HepG2 (cell line): ENCODE measurements around the gene KATNB1. TPM values are rescaled to one million over a fixed set of nuclear protein-coding genes. Genes with fewer than 3 reads are reported as not detected.

Source experiments
- FOSL1 ChIP-seq: sonication (generic); formaldehyde crosslinking; IDR thresholded peaks from 2 replicates; pipeline ENCODE4 v1.9.0; 2021; ENCODE audit warnings: missing genetic modification reagents, borderline replicate concordance
- HOXA3 ChIP-seq: sonication (generic); formaldehyde crosslinking; IDR thresholded peaks from 2 replicates; pipeline ENCODE4 v1.5.0; 2020; ENCODE audit warnings: missing genetic modification reagents
- HOXA7 ChIP-seq: sonication (generic); formaldehyde crosslinking; IDR thresholded peaks from 2 replicates; pipeline ENCODE4 v1.8.1; 2022; ENCODE audit warnings: mild to moderate bottlenecking, missing genetic modification reagents, moderate library complexity
- PCBP1 ChIP-seq: fragments of 200-400 bp; formaldehyde crosslinking; IDR thresholded peaks from 2 replicates; pipeline ENCODE4 v1.6.1; 2017; ENCODE audit warnings: mild to moderate bottlenecking, low read depth, low read length, borderline replicate concordance
- PHF21A ChIP-seq: sonication (generic); formaldehyde crosslinking; IDR thresholded peaks from 2 replicates; pipeline ENCODE4 v1.5.0; 2020; ENCODE audit warnings: mild to moderate bottlenecking, missing genetic modification reagents
- RFX1 ChIP-seq: fragments of 450-650 bp; IDR thresholded peaks from 2 replicates; pipeline ENCODE4 v1.6.1; 2017
- RFX3 ChIP-seq: IDR thresholded peaks from 2 replicates; pipeline ENCODE4 v1.6.1; 2016; ENCODE audit warnings: missing biosample characterization, missing genetic modification reagents
- ZMYM4 ChIP-seq: sonication (generic); formaldehyde crosslinking; IDR thresholded peaks from 2 replicates; pipeline ENCODE4 v1.8.1; 2023; ENCODE audit warnings: mild to moderate bottlenecking, missing genetic modification reagents
- ZNF24 ChIP-seq: fragments of 450-650 bp; IDR thresholded peaks from 2 replicates; pipeline ENCODE4 v1.6.1; 2017; ENCODE audit warnings: antibody characterized with exemption, mild to moderate bottlenecking
- ZNF766 ChIP-seq: sonication (generic); formaldehyde crosslinking; IDR thresholded peaks from 2 replicates; pipeline ENCODE4 v1.5.0; 2020; ENCODE audit warnings: missing genetic modification reagents, borderline replicate concordance
- polyA plus RNA-seq, 8 experiments: library from polyadenylated mRNA; depleted of rRNA in 3 of 8; stranded (reverse) in 7 of 8; unstranded in 1 of 8; fragments of >200 nt; fragmentation: Illumina TruSeq in 4 of 8; extraction: Trizol in 4 of 8; gene quantifications; 2 replicates each; pipeline versions ENCODE4 v1.2.1 to v1.2.3, GENCODE V29; 2011 to 2016; ENCODE audit warnings: low read depth in 4 of 8, missing spikeins in 1 of 8, mixed read lengths in 1 of 8; ENCODE audit not compliant: insufficient read depth in 1 of 8
- total RNA-seq, 5 experiments: library from RNA; depleted of rRNA; stranded (reverse); fragments of >200 nt; fragmentation: Illumina TruSeq; extraction: Trizol; gene quantifications; 2 replicates each; pipeline ENCODE4 v1.2.3, GENCODE V29; 2016; ENCODE audit warnings: low read depth in 1 of 5
- TF ChIP-seq, protein P1 (sequence below): sonication (generic); formaldehyde crosslinking; IDR thresholded peaks from 2 replicates; pipeline ENCODE4 v1.8.0; 2022; ENCODE audit warnings: mild to moderate bottlenecking, missing genetic modification reagents; ENCODE audit not compliant: insufficient replicate concordance
- TF ChIP-seq, protein P2 (sequence below): sonication (generic); formaldehyde crosslinking; conservative IDR thresholded peaks from 2 replicates; pipeline ENCODE4 v1.5.0; 2020; ENCODE audit warnings: missing genetic modification reagents
- TF ChIP-seq, protein P3 (sequence below): sonication (generic); formaldehyde crosslinking; IDR thresholded peaks from 2 replicates; pipeline ENCODE4 v1.5.0; 2020; ENCODE audit warnings: missing genetic modification reagents
- TF ChIP-seq, protein P4 (sequence below): sonication (generic); formaldehyde crosslinking; IDR thresholded peaks from 2 replicates; pipeline ENCODE4 v1.5.1; 2020; ENCODE audit warnings: missing genetic modification reagents, mild to moderate bottlenecking, borderline replicate concordance
- TF ChIP-seq, protein P5 (sequence below): sonication (generic); formaldehyde crosslinking; IDR thresholded peaks from 2 replicates; pipeline ENCODE4 v1.5.0; 2020; ENCODE audit warnings: missing genetic modification reagents
- TF ChIP-seq, protein P6 (sequence below), 2 experiments: sonication (generic) in 1 of 2; formaldehyde crosslinking in 1 of 2; IDR thresholded peaks; 2 replicates each; pipeline versions ENCODE4 v1.4.0 to v1.6.1; 2016 to 2020; ENCODE audit warnings: borderline replicate concordance in 1 of 2, low read depth in 1 of 2, mild to moderate bottlenecking in 1 of 2, missing genetic modification reagents in 1 of 2

Gene KATNB1
- total and polyA plus RNA-seq, 2 of the 13 experiments (the other 11 are each of a cell fraction or from before 2014, with no cell fraction given) = 31.5 to 43.5 TPM

DNA sequence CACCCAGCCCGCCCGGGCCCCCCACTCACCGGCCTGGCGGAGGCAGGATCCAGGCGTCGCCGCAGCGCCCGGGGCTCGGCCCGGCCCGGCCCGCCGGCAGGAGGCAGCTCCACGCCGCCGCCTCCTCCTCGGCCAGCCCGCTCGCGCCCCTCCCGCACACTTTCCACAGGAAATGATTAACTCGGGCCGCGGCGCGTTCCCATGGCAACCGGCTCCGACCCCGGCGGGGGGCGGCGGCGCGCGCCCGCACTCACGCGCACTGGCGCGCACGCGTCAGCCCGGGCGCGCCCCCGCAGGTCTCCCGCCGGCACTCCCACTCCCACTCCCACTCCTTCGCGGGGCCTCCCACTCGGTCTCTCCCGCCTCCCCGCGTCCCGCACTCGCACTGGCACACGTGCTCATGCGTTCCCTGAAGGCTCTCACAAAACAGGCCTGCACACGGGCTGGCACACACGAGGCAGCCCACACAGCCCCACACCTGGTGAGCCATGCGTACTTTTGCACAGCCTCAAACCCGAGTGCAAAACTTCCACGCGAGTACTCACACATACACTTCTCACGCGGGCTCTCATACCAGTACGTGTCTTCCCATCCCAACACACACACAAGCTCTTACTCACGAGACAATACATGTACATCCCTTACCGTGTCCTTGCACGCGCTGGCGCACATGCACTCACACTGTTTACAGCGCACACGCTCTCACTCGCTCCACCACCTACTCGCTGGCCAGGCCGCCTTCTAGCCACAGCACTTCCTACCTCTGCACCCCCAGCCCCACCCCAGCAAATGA, 67.0 kb downstream of the KATNB1 start, which contains the start of gene KIFC3 (continued):
- TF ChIP-seq HOXA7 (CRISPR knock-in tag) (peak; percentile 94; the same call in 1 of the 2 replicates), FOSL1 (no peak), RFX1 (peak; percentile 97), RFX3 (CRISPR knock-in tag) (peak; percentile 83), ZNF24 (no peak), PHF21A (CRISPR knock-in tag) (no peak; the same call in 1 of the 2 replicates), ZNF766 (CRISPR knock-in tag) (0 out of 2 replicates have a peak, but pooled peaks have one; percentile 23), PCBP1 (no peak), HOXA3 (CRISPR knock-in tag) (no peak), ZMYM4 (CRISPR knock-in tag) (peak; percentile 80)
- TF ChIP-seq, protein P1, sequence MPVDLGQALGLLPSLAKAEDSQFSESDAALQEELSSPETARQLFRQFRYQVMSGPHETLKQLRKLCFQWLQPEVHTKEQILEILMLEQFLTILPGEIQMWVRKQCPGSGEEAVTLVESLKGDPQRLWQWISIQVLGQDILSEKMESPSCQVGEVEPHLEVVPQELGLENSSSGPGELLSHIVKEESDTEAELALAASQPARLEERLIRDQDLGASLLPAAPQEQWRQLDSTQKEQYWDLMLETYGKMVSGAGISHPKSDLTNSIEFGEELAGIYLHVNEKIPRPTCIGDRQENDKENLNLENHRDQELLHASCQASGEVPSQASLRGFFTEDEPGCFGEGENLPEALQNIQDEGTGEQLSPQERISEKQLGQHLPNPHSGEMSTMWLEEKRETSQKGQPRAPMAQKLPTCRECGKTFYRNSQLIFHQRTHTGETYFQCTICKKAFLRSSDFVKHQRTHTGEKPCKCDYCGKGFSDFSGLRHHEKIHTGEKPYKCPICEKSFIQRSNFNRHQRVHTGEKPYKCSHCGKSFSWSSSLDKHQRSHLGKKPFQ (CRISPR knock-in tag) = peak; percentile 76
- TF ChIP-seq, protein P2, sequence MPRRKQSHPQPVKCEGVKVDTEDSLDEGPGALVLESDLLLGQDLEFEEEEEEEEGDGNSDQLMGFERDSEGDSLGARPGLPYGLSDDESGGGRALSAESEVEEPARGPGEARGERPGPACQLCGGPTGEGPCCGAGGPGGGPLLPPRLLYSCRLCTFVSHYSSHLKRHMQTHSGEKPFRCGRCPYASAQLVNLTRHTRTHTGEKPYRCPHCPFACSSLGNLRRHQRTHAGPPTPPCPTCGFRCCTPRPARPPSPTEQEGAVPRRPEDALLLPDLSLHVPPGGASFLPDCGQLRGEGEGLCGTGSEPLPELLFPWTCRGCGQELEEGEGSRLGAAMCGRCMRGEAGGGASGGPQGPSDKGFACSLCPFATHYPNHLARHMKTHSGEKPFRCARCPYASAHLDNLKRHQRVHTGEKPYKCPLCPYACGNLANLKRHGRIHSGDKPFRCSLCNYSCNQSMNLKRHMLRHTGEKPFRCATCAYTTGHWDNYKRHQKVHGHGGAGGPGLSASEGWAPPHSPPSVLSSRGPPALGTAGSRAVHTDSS = no peak
- TF ChIP-seq, protein P3, sequence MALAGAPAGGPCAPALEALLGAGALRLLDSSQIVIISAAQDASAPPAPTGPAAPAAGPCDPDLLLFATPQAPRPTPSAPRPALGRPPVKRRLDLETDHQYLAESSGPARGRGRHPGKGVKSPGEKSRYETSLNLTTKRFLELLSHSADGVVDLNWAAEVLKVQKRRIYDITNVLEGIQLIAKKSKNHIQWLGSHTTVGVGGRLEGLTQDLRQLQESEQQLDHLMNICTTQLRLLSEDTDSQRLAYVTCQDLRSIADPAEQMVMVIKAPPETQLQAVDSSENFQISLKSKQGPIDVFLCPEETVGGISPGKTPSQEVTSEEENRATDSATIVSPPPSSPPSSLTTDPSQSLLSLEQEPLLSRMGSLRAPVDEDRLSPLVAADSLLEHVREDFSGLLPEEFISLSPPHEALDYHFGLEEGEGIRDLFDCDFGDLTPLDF (CRISPR knock-in tag) = no peak; the same call in 1 of the 2 replicates
- TF ChIP-seq, protein P4, sequence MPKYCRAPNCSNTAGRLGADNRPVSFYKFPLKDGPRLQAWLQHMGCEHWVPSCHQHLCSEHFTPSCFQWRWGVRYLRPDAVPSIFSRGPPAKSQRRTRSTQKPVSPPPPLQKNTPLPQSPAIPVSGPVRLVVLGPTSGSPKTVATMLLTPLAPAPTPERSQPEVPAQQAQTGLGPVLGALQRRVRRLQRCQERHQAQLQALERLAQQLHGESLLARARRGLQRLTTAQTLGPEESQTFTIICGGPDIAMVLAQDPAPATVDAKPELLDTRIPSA (CRISPR knock-in tag) = no peak
- TF ChIP-seq, protein P5, sequence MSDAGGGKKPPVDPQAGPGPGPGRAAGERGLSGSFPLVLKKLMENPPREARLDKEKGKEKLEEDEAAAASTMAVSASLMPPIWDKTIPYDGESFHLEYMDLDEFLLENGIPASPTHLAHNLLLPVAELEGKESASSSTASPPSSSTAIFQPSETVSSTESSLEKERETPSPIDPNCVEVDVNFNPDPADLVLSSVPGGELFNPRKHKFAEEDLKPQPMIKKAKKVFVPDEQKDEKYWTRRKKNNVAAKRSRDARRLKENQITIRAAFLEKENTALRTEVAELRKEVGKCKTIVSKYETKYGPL (CRISPR knock-in tag) = 0 out of 2 replicates have a peak, but pooled peaks have one; percentile 16
- TF ChIP-seq, protein P6, sequence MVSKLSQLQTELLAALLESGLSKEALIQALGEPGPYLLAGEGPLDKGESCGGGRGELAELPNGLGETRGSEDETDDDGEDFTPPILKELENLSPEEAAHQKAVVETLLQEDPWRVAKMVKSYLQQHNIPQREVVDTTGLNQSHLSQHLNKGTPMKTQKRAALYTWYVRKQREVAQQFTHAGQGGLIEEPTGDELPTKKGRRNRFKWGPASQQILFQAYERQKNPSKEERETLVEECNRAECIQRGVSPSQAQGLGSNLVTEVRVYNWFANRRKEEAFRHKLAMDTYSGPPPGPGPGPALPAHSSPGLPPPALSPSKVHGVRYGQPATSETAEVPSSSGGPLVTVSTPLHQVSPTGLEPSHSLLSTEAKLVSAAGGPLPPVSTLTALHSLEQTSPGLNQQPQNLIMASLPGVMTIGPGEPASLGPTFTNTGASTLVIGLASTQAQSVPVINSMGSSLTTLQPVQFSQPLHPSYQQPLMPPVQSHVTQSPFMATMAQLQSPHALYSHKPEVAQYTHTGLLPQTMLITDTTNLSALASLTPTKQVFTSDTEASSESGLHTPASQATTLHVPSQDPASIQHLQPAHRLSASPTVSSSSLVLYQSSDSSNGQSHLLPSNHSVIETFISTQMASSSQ (IDR thresholded peaks at IDR 0.05; ENCODE audit: low read depth) = peak; percentile 73; the same call in 1 of the 2 replicates
- TF ChIP-seq, protein P6 (CRISPR knock-in tag; IDR thresholded peaks at IDR 0.05; ENCODE audit: borderline replicate concordance) = peak; percentile 86
